Femur (tissue), 1 donor: Measurements from ENCODE around the gene BTBD1.

Experiments
- DNase-seq: peaks from one replicate; pipeline ENCODE4 v3.0.0-alpha.2; 2017

BTBD1 gene

GRCh38 chr15:83066734-83067637 is at the start of gene BTBD1:
BTBD1 (minus strand) TSS chr15:83067252; CDS start chr15:83067151, 101 bp downstream.
- peak; percentile 95 for DNase-seq

GRCh38 chr15:83115831-83116565 is 48.9 kb upstream of the BTBD1 start:
- DNase-seq: no peak

GRCh38 chr15:83115410-83115809 is 48.4 kb upstream of the BTBD1 start:
- no peak for DNase-seq

- DNase-seq: no peak
Measured at GRCh38 chr15:83114856-83115255, 47.8 kb upstream of the BTBD1 start.

GRCh38 chr15:83113881-83114674 is 47.0 kb upstream of the BTBD1 start:
- DNase-seq: no peak

GRCh38 chr15:83112956-83113299 is 45.9 kb upstream of the BTBD1 start:
- no peak for DNase-seq

- no peak for DNase-seq
Measured at GRCh38 chr15:83112233-83112955, 45.3 kb upstream of the BTBD1 start.

- no peak for DNase-seq
Measured at GRCh38 chr15:83111149-83111548, 44.1 kb upstream of the BTBD1 start.

GRCh38 chr15:83110381-83110780 is 43.3 kb upstream of the BTBD1 start:
- no peak for DNase-seq

GRCh38 chr15:83109532-83109931 is 42.5 kb upstream of the BTBD1 start:
- no peak for DNase-seq

GRCh38 chr15:83108266-83109219 is 41.5 kb upstream of the BTBD1 start:
- DNase-seq: peak; percentile 73

- no peak for DNase-seq
Measured at GRCh38 chr15:83107841-83108181, 40.8 kb upstream of the BTBD1 start.

- peak; percentile 36 for DNase-seq
Measured at GRCh38 chr15:83106994-83107840, 40.2 kb upstream of the BTBD1 start, which contains the start of gene TM6SF1. TM6SF1 (plus strand) TSS chr15:83107645; CDS start chr15:83107681, 36 bp downstream.

GRCh38 chr15:83105440-83105839 is 38.4 kb upstream of the BTBD1 start:
- DNase-seq: no peak

- DNase-seq: no peak
Measured at GRCh38 chr15:83104141-83104540, 37.1 kb upstream of the BTBD1 start.

- peak; percentile 62 for DNase-seq
Measured at GRCh38 chr15:83102346-83102745, 35.3 kb upstream of the BTBD1 start.

- DNase-seq: no peak
Measured at GRCh38 chr15:83100097-83100646, 33.1 kb upstream of the BTBD1 start.

- no peak for DNase-seq
Measured at GRCh38 chr15:83099290-83099689, 32.2 kb upstream of the BTBD1 start.

- no peak for DNase-seq
Measured at GRCh38 chr15:83098079-83098478, 31.0 kb upstream of the BTBD1 start.

GRCh38 chr15:83094583-83094982 is 27.5 kb upstream of the BTBD1 start:
- no peak for DNase-seq
